ENCODE results near the gene PRKCA.

Gene PRKCA

DNA sequence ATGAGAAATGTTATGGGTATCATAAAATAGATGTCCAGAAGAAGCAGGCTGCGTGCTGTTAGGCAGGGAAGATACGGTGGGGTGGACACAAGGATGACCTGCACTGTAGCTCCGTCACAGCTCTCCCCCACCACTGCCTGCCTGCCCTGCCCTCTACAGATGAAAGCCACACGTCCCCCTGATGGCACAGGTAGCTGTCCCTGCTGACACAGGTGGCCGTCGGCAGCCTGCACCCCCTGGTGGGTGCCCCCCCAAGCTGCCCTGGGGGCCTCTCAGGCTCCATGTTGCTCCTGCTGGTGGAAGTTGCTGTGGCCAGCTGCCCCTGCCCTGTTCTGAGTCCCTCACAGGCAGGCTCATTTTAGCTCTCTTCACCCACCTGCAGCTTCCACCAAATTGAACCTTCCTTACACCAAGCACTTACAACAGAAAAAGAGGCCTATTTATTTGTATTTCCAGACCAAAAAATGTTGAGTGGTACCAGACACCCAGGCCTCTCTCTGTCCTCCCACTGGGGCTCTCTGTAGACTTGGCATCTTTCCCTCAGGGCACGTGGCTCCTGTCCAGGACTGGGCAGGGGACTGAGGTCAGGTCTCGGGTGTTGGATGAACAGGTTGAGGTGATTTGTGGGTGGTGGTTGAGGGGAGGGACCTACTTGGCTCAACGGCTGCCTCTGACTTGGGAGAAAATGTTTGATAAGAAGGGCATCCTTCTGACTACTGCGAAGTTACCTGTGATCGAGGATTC, 482.4 kb downstream of the PRKCA start:
- no peak for DNase-seq (ENCODE audit: low read depth in 1 of 2, low spot score in 1 of 2)

DNA sequence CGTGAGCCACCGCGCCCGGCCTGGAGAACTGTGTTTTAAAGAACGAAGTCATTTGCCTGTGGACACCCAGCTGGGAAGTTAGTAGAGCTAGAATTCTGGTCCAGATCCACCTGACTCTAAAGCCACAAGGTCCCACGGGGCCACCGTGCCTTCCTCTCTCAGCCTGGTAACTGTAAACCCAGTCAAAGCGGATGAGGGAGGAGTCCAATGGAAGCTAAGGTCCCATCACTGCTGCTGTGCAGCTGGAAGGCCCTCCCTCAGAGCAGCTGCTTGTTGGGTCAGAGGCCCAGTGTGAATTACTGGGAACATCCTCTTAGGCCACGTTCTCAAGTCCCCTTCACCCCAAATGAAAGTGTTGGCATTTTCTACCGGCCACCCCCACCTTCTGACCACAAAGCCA, 483.7 kb downstream of the PRKCA start:
- no peak for DNase-seq (ENCODE audit: low read depth in 1 of 2, low spot score in 1 of 2)

DNA sequence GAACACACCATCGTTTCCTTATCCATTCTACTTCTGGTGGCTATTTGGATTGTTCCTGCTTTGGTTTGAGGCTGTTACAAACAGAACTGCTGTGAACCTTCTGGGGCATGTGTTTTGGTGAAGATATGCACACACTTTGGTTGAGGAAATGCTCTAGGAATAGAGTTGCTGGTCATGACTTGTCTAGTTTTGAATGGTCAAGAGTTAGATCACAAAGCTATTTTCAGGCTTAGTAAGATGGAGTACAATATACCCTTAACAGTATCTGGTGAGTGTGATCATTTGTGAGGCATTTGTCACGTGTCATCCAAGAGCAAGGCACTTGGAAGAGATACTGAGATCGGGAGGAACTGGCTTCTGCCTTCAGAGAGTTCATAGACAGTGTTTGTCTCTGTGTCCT, 485.5 kb downstream of the PRKCA start:
- DNase-seq (ENCODE audit: low read depth in 1 of 2, low spot score in 1 of 2): no peak

DNA sequence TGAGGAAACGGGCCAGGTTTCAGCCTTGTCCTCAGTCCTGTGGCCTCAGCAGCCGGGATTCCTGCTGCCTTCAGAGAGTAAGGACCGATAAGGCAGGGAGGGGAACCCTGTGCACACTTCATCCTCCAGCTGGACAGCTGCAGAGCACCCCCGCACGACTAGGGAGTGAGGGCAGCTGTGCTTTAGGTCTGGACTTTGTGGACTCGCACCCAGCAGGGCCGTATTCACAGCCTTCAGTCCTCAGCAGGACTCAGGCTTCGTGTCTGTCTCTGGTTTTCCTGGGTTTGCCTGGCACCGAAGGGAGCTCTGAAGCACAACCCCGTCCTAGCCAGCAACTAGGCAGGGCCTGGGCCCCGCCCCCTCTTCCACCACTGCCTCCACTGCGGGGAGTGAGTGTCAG, 486.7 kb downstream of the PRKCA start:
- no peak for DNase-seq (ENCODE audit: low read depth in 1 of 2, low spot score in 1 of 2)

DNA sequence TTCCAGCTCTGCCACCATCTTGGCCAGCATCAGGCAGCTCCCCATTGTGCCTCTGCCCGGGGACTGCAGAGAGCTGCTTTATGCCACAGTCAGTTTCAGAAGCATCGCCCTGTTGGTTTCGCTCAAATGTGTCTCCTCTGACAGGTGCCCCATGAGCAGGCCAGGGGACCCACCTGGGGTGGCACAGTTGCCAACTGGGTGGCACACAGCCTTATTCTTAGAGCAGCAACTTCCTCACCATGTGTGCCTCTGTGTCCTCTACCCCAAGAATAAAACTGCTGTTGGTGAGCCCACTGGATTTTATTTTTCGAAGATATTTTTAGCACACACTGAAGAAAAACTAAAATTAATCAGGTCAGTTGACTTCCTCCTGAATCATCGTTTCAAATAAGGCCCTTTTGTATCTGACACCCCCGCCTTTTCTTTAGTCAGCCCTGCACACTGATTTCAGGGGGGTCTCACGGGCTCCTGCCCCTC, 487.6 kb downstream of the PRKCA start:
- no peak for DNase-seq (ENCODE audit: low read depth in 1 of 2, low spot score in 1 of 2)

DNA sequence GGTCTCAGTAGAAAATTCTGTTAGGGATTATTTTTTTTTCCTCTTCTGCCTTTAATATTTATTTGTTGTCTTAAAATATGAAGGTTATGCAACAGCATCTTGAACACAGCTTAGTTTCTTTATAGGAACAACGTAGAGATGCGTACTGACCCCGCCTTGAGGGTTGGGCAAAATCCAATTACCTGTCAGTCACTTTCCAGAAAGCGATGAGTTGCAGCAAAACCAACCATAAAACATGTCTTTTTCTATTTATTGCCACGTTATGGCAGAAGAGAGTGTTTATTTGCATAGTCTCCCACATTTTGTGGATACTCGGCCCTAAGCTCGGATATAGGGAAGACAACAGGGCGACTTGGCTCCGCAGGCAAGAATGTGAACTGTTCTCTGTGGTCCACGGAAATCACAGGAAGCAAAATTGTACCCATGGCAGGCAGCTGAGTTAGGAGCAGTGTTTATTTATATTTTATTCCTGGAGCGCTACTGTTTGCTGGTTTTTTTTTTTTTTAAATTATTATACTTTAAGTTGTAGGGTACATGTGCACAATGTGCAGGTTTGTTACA, 488.2 kb downstream of the PRKCA start:
- DNase-seq (ENCODE audit: low read depth in 1 of 2, low spot score in 1 of 2): no peak

DNA sequence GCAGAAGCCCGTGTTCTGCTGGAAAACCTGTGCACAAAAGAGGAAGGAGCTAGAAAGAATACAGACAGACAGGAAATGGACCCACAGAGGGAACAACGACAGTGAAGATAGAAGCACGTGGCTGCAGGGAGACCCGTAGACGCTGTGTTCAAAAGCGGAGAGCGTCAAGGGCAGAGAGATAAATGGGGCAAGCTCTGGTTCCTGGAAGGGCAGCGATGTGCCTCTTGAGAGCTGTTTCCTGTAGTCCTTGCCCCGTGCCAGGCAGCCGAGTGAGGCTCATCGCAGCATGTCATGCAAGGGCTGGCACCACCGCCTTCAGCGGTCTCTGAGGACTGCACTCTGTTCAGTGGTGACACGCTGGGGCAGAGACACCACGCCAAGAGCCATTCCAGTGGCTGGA, 488.9 kb downstream of the PRKCA start:
- no peak for DNase-seq (ENCODE audit: low read depth in 1 of 2, low spot score in 1 of 2)

DNA sequence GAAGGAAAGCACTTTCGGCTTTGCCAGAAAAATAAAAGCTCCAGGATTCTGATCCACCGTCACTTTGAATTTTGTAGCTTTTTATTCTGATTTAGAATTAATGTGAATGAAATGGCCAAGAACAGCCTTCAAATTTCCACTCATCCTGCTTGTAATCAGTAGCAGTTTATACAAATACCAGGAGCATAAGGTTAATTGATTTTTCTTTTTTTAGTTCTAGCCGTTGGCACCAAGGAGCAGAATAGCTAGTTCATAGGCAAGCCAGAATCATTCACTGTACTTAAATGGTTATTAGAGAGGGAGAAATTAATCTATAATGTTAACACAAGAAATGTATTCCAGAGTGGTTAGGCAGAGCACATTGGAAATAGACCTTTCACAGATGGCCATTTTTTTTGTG, 491.4 kb downstream of the PRKCA start:
- DNase-seq (ENCODE audit: low read depth in 1 of 2, low spot score in 1 of 2): no peak

DNA sequence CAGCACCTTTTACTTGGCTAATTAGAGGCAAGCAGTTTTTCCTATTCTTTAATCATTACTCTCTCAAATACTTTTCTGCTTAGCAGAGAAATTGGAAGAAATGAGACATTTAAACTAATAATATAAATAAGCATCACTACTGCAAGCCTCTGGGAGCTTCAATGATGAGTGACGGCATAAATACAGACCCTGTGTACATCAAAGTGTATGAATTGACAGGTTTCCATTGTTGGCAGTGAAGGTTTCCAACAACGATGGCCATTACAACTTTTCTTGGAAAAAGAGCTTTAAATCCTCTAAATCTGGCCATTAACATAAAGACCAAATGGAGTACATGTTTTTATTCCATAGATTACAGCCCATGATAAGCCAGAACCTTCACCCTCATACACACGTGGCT, 493.1 kb downstream of the PRKCA start:
- DNase-seq (ENCODE audit: low read depth in 1 of 2, low spot score in 1 of 2): no peak

DNA sequence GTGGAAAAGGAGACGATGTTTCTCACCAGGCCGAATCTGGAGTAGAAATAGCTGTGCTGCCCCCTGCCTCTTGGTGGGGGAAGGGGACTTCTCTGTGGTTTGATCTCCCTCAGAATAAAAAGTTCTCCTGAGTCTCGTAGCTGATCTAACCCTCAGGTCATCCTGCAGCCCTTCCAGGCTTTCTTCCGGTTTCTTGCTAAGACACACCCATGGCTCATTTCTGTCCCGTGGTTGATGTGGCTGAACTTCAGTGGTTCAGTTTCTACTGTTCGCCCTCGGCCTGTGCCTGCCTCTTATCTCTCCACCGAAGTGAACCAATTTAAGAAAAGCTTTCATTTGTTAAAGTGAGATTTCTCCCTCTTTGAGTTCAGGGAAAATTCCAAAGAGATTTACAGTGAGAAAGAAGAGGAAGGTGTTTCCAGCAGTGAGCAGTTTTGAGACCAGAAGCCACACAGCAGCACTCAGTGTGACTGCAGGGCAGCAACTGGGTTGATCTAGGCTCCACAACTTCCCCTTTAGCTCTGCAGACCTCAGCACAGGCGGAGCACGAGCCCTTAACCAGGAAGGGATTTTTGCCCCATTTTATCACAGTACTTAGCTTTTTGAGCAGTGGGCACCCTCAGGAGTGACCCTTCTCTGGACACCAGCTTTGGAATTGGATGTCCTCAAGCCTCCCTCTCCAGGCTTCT, 497.6 kb downstream of the PRKCA start:
- DNase-seq (ENCODE audit: low read depth in 1 of 2, low spot score in 1 of 2): no peak

DNA sequence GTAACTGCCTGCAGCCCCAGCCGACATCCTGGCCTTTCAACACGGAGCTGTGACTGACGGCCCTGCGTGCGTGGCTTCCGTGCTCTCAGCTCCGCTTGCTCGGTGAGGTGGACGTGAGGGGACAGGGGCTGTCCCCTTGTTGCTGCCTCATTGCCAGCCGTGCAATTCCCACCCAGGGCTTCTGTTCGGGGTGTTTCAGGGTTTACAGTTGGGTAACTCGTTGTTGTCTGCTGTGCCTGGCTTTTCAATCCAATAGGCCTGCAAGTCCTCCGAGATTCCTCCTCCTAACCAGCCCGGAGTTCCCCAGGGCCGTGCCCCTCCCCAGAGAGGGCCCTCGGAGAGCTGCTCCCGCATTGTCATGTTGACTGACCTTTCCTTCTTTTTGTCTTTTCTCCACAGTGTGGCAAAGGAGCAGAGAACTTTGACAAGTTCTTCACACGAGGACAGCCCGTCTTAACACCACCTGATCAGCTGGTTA, 501.1 kb downstream of the PRKCA start:
- DNase-seq (ENCODE audit: low read depth in 1 of 2, low spot score in 1 of 2): no peak

DNA sequence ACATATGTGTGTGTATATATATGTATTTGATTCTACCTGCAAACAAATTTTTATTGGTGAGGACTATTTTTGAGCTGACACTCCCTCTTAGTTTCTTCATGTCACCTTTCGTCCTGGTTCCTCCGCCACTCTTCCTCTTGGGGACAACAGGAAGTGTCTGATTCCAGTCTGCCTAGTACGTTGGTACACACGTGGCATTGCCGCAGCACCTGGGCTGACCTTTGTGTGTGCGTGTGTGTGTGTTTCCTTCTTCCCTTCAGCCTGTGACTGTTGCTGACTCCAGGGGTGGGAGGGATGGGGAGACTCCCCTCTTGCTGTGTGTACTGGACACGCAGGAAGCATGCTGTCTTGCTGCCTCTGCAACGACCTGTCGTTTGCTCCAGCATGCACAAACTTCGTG, 503.2 kb downstream of the PRKCA start:
- no peak for DNase-seq (ENCODE audit: low read depth in 1 of 2, low spot score in 1 of 2)

DNA sequence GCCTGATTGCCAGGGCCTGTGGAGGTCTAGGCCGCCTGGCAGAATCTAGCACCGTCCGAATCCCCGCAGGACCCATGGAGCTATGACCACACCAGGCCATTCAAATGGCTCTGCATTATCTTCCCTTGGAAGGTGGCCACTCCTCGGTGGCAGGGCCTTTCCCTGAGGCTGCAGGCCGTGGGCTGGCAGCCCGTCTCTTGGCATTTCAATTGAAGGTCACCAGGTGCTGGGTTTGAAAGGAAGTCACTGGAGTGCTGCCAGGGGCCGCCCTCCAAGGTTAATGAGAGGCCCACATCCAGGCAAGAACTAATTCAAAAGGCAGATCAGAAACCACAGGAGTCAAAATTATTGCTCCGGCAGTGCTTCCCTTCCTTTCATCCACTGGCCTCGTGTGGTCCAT, 504.8 kb downstream of the PRKCA start:
- DNase-seq (ENCODE audit: low read depth in 1 of 2, low spot score in 1 of 2): no peak

DNA sequence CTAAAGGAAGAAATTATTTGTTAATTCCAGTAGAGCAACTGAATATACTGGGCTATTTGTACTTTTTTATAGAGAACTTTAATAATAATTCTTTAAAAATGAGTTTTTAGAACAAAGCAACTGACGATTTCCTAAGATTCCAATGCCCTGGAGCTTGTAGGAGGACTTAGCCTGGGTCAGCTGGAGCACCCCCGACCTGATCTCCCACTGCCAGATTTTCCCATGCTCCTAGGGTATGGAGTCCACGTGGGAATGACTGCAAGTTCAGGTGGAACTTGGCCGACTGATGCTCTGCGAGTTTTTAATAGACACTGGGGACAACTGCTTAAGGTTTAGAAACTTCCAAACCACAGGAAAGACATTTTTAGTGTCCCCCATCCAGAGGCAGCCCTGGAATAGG, 507.0 kb downstream of the PRKCA start:
- no peak for DNase-seq (ENCODE audit: low read depth in 1 of 2, low spot score in 1 of 2)

DNA sequence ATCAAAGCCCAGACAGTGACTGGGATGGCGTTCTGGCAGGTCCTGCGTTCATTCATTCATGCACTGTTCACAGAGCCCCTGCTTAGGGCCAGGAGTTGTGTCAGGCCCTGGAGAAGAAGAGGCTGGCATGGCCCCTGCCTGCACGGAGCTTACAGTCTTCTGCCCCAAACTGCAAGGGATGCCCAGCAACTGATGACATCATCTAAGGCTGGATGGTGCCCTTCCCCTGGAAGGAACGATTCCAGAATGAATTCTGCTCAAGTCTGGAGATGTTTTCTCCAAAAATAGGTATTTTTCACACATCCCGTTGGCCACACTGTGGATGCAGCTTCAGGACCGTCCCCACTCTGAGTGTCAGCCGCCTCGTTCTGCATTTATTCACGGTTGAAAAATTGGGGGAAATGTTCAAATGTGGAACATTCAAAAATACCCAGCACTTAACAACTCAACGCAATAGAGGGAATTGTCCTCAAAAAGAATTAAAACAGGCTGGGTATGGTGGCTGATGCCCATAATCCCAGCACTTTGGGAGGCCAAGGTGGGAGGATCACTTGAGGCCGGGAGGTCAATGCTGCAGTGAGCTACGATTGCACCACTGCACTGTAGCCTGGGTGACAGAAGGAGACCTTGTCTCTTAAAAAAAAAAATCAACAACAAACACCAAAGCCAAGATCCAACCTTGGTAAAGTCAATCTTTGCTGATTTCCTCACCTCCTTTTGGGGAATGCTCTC, 508.7 kb downstream of the PRKCA start:
- DNase-seq (ENCODE audit: low read depth in 1 of 2, low spot score in 1 of 2): no peak

DNA sequence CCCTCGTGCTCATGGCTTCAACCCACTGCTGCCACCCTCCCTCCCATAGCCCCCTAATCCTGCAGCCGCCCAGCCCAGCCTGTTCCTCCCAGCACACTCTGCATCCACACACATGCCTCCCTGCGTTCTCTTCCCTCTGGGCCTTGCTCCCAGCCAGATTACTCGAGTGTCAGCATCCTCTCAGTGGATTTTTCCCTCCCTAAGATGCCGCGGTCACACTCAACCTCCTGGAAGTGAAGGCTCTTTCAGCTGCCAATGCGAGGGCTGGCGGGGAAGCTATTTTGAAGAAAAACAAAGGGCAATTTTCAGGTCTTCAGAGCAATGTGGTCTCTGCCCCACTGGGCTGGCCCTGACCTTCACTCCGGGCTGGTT, 509.3 kb downstream of the PRKCA start:
- no peak for DNase-seq (ENCODE audit: low read depth in 1 of 2, low spot score in 1 of 2)

DNA sequence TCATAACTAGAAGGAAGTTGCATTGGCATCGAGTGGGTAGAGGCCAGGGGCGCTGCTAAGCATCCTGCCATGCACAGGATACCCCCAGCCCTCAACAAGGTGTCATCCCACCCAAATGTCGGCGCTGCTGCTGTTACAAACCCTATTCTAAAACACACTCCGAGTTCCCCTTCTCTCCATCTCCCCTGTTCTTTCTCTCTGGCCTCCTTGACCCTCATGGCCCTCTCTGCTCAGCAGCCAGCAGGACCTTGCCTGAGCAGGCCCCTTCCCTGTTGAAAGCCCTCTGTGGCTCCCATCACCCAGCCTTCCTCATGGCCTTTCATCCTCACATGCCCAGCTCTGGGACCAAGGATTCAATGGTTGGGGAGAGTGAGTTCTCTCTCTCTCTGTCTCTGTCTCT, 510.2 kb downstream of the PRKCA start:
- no peak for DNase-seq (ENCODE audit: low read depth in 1 of 2, low spot score in 1 of 2)

DNA sequence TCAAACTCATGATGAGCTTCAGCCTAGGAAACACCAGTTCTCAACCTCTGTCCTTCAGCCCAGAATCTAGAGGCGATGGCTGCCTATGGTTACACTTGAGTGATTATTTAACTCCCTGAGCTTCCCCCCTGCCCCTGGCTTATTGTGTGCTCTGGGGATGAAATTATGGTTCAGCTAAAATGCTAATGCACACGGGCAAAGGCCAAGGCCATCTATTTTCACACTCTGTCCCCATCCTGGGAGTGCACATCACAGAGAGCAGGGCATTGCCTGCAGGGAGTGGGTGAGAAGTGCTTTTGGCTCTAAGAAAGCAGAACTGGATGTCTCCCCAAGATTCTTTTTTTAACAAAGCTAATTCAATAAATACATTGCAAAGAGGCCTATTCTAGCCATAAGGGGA, 510.9 kb downstream of the PRKCA start:
- DNase-seq (ENCODE audit: low read depth in 1 of 2, low spot score in 1 of 2): no peak

DNA sequence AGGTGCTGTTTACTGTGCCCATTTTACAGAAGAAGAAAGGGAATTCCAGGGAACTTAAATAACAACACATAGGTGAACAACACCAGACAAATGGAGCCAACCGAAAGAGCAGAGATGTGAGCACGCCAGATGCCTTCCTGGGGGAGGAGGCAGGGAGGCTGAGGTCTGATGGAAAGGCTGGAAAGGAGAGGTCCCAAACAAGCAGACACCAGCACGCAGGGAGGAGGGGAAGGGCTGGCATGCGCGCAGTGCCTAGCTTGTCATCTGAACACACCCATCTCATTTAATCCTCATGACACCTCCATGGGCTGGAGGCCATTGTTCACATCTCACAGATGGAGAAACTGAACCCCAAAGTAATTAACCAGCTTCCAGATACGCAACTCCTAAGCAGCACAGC, 511.6 kb downstream of the PRKCA start:
- no peak for DNase-seq (ENCODE audit: low read depth in 1 of 2, low spot score in 1 of 2)

DNA sequence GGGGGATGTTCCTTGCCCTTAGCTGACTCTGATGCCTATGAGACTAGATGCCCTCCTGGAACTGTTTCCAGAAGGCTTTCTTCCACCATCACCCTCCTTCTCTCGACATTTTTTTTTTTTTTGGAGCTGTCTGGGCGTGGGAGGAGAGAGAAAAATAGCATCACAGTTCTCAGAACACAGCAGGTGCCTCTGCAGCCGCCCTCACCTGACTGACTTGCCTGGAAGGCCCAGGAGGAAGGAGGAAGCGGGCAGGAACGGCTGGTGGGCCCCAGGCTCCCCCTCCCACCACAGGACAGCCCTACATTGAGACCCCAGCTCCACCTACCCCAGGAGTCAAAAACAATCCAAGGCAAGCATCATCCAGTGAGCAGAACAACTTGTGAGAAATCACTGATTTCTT, 512.2 kb downstream of the PRKCA start:
- no peak for DNase-seq (ENCODE audit: low read depth in 1 of 2, low spot score in 1 of 2)

DNA sequence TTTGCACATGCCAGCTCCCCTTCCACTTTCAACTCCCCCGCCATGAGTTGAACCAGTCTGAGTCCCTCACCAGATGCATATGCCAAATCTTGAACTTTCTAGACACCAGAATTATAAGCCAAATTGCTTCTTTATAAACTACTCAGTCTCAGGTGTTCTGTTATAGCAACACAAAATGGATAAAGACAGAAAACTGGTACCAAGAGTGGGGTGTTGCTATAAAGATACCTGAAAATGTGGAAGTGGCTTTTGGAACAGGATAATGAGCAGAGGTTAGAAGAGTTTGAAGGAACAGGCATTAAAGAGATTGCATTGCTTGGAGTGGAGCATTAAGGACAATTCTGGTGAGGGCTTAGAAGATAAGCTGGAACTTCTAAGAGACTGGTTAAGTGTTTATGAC, 515.3 kb downstream of the PRKCA start:
- no peak for DNase-seq (ENCODE audit: low read depth in 1 of 2, low spot score in 1 of 2)

DNA sequence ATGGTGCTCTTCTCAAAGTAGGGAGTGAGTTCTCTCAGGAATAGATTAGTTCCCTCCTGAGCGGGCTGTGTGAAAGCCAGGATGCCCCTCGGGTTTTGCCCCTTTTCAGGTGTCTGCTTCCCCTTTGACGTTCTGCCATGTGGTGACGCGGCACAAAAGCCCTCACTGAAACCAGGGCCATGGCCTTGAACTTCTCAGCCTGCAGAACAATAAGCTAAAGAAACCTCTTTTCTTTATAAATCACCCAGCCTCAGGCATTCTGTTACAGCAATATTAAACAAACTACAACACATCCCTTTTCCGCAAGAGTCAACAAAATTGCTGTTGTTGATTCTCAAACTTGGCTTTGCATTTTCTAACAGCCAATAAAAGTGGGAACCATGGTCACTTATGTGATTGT, 517.1 kb downstream of the PRKCA start:
- DNase-seq (ENCODE audit: low read depth in 1 of 2, low spot score in 1 of 2): no peak

All from stimulated activated CD4-positive, alpha-beta T cell treated with anti-CD3 and anti-CD28 coated beads, Interleukin-15, amount 100 ng/mL, for 1 hour (primary cell).